HL-60 (cell line): ENCODE measurements around the gene CLDN14.

Source experiments
- DNase-seq, 2 experiments: peaks; one replicate each; pipeline ENCODE4 v3.0.0-alpha.2; 2010 to 2020; ENCODE audit warnings: low read depth in 1 of 2, low spot score in 1 of 2
- H3K27ac ChIP-seq: fragments of 250-450 bp; sonication (Bioruptor Pico); replicated peaks from 2 replicates; pipeline ENCODE4 v1.5.1; 2020; ENCODE audit warnings: mild to moderate bottlenecking, moderate library complexity
- H3K27me3 ChIP-seq: fragments of 250-450 bp; sonication (Bioruptor Pico); 2 replicates; pipeline ENCODE4 v1.5.1; 2021; ENCODE audit warnings: mild to moderate bottlenecking, moderate library complexity; ENCODE audit not compliant: insufficient read depth, poor library complexity, severe bottlenecking
- H3K4me3 ChIP-seq: replicated peaks from 2 replicates; pipeline ENCODE4 v1.5.1; 2011; ENCODE audit warnings: mild to moderate bottlenecking, control low read depth, low read length; ENCODE audit not compliant: insufficient read depth
- GABPA ChIP-seq: IDR thresholded peaks from 2 replicates; pipeline ENCODE4 v1.6.1; 2012; ENCODE audit warnings: low read depth
- POLR2AphosphoS5 ChIP-seq: IDR thresholded peaks from 2 replicates; pipeline ENCODE4 v1.6.1; 2012; ENCODE audit warnings: low read depth
- SPI1 ChIP-seq: IDR thresholded peaks from 2 replicates; pipeline ENCODE4 v1.6.1; 2012; ENCODE audit warnings: low read depth, mild to moderate bottlenecking, borderline replicate concordance
- TF ChIP-seq, protein P1 (sequence below): IDR thresholded peaks from one replicate; pipeline ENCODE4 v1.5.1; 2011; ENCODE audit warnings: low read length, control low read depth, inconsistent platforms; ENCODE audit not compliant: insufficient read depth
- TF ChIP-seq, protein P2 (sequence below): IDR thresholded peaks from 2 replicates; pipeline ENCODE4 v1.6.1; 2012; ENCODE audit warnings: low read depth; ENCODE audit not compliant: insufficient replicate concordance

CLDN14 gene

DNA sequence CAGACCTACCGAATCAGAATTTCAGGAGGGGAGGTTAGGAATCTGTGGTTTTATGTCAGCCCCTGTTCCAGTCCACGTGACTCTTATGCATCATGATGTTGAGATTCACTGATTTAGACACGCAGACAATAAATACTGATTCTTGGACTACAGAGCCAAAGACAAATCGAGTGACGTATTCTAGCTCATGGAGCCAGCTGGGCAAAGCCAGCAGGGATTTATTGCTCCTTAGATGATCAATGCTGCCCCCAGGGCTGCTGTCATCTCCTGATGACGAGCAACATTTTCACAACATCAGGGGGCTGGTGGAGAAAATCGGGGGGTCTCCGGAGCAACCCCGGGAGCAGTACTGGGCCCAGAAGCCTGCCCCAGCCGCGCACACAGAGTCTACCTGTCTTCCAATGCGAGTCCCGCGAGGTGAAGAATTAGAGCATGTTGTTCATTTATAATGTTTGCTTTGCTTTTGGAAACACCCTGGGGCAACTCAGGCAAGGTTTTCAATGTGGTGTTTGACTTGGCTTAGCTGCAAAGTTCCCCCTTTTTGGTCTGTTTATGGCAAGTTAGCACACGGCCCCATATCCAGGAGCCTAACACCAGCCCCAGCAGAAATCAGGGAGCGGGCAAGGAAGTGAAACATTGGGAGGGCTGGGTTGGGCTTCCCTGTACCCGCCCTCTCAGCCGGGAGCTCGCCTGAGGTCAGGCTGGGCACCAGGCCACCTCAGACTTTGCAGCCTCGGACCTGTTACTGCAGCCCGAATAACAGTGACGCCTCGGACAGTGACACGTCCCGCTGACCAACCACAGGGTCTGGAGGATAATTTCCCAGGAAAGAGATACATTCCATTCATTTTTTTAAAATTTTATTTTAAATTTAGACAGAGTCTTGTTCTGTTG is 19.9 kb upstream of the CLDN14 start:
- no peak overlapping the region for H3K27ac ChIP-seq
- DNase-seq, result no peak
- H3K4me3 ChIP-seq, result no peak overlapping the region
- TF ChIP-seq, protein P1, sequence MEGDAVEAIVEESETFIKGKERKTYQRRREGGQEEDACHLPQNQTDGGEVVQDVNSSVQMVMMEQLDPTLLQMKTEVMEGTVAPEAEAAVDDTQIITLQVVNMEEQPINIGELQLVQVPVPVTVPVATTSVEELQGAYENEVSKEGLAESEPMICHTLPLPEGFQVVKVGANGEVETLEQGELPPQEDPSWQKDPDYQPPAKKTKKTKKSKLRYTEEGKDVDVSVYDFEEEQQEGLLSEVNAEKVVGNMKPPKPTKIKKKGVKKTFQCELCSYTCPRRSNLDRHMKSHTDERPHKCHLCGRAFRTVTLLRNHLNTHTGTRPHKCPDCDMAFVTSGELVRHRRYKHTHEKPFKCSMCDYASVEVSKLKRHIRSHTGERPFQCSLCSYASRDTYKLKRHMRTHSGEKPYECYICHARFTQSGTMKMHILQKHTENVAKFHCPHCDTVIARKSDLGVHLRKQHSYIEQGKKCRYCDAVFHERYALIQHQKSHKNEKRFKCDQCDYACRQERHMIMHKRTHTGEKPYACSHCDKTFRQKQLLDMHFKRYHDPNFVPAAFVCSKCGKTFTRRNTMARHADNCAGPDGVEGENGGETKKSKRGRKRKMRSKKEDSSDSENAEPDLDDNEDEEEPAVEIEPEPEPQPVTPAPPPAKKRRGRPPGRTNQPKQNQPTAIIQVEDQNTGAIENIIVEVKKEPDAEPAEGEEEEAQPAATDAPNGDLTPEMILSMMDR, result no peak
- TF ChIP-seq, protein P2, sequence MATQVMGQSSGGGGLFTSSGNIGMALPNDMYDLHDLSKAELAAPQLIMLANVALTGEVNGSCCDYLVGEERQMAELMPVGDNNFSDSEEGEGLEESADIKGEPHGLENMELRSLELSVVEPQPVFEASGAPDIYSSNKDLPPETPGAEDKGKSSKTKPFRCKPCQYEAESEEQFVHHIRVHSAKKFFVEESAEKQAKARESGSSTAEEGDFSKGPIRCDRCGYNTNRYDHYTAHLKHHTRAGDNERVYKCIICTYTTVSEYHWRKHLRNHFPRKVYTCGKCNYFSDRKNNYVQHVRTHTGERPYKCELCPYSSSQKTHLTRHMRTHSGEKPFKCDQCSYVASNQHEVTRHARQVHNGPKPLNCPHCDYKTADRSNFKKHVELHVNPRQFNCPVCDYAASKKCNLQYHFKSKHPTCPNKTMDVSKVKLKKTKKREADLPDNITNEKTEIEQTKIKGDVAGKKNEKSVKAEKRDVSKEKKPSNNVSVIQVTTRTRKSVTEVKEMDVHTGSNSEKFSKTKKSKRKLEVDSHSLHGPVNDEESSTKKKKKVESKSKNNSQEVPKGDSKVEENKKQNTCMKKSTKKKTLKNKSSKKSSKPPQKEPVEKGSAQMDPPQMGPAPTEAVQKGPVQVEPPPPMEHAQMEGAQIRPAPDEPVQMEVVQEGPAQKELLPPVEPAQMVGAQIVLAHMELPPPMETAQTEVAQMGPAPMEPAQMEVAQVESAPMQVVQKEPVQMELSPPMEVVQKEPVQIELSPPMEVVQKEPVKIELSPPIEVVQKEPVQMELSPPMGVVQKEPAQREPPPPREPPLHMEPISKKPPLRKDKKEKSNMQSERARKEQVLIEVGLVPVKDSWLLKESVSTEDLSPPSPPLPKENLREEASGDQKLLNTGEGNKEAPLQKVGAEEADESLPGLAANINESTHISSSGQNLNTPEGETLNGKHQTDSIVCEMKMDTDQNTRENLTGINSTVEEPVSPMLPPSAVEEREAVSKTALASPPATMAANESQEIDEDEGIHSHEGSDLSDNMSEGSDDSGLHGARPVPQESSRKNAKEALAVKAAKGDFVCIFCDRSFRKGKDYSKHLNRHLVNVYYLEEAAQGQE, result no peak
- TF ChIP-seq SPI1 (no peak), GABPA (no peak), POLR2AphosphoS5 (no peak)
- no peaks in the 10 kb centered on the region for H3K27me3 ChIP-seq

DNA sequence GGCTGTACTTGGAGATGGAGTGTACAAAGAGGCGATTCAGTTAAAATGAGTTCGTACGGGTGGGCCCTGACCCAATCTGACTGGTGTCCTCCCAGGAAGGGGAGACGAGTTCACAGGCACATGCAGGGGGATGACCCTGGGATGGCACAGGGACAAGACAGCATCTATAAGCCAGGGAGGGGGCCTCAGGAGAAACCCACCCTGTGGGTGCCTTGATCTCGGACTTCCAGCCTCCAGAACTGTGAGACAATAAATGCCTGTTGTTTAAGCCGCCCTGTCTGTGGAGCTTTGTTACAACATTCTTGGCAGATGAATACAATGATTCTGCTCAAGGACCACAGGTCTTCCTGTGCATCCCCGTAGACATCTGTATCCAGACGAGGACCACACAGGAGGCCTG is 14.6 kb upstream of the CLDN14 start:
- H3K4me3 ChIP-seq, result no peak overlapping the region
- no peak overlapping the region for H3K27ac ChIP-seq
- H3K27me3 ChIP-seq, result no peaks in the 10 kb centered on the region
- no peak for TF ChIP-seq GABPA
- TF ChIP-seq, protein P1, result no peak
- TF ChIP-seq, protein P2, result no peak
- TF ChIP-seq SPI1, result no peak
- TF ChIP-seq POLR2AphosphoS5, result no peak
- DNase-seq, result no peak

DNA sequence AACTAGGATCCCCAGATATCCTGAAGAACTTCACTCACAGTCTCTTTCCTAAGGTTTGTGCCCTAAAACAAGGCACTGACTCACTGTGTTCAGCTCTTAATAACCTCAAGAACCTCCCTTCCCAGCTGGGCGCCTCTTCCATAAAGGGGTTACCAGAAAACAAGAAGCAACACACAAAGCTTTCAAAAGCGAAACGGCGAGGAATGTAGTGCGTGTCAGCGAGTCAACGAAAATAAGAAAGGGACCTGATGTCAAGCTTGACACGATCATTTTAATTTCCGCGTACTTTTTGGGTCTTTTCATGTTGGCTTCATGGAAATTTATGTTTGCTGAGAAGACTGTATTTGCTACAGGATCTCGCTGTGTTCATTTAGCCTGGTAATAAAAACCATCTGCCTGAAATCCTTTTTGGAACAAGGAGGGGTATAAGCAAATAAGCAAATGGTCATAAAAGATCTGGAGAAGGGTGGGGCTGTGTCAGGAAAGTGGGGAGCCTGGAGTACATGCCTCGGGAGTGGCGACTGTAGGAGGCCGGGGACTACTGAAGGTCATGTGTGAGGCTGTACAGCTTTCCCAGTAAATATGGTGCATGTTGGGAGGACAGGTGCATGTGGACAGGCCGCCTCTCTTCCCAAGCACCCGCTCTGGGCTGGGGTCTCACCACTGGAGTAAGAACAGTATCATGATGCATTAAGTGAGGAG is 11.4 kb upstream of the CLDN14 start:
- no peak for DNase-seq
- no peak for TF ChIP-seq GABPA
- TF ChIP-seq, protein P2, result no peak
- TF ChIP-seq POLR2AphosphoS5, result no peak
- TF ChIP-seq SPI1, result no peak
- TF ChIP-seq, protein P1, result no peak
- Histone ChIP-seq H3K4me3 (no peak overlapping the region), H3K27me3 (no peaks in the 10 kb centered on the region), H3K27ac (no peak overlapping the region)
